VCaP (cell line): Measurements from ENCODE around the gene SPATA2.
"Not testable (repeated sequence)": the region's sequence is repeated elsewhere in the genome, so short reads cannot be mapped to it uniquely, and the experiment has no call there.

ENCODE experiments used
- H3K27ac ChIP-seq: fragments of 450-650 bp; 2 replicates; pipeline ENCODE4 v1.5.1; 2017
- CTCF ChIP-seq: fragments of 450-650 bp; conservative IDR thresholded peaks from 2 replicates; pipeline ENCODE4 v1.5.1; 2017; ENCODE audit warnings: mild to moderate bottlenecking, moderate library complexity

SPATA2 gene

GRCh38 chr20:49915380-49916145 is at the start of gene SPATA2:
Gene SPATA2 (minus strand): TSS chr20:49915529. CDS start chr20:49908490, 7,039 bp downstream.
- TF ChIP-seq CTCF = no peak
- H3K27ac ChIP-seq = peak within 1 kb of the TSS; percentile 100

GRCh38 chr20:49961413-49961812 is 46.1 kb upstream of the SPATA2 start:
- no peak for TF ChIP-seq CTCF
- no peak overlapping the region for H3K27ac ChIP-seq

GRCh38 chr20:49957089-49957938 is 42.0 kb upstream of the SPATA2 start:
- TF ChIP-seq CTCF = peak; percentile 19; the same call in 1 of the 2 replicates

GRCh38 chr20:49956689-49957088 is 41.4 kb upstream of the SPATA2 start:
- TF ChIP-seq CTCF = no peak
- no peak overlapping the region for H3K27ac ChIP-seq

More at GRCh38 chr20:49957089-49957938, 42.0 kb upstream of the SPATA2 start:
- not testable (repeated sequence) for H3K27ac ChIP-seq

GRCh38 chr20:49955830-49956396 is 40.6 kb upstream of the SPATA2 start:
- H3K27ac ChIP-seq = not testable (repeated sequence)

GRCh38 chr20:49955167-49955566 is 39.8 kb upstream of the SPATA2 start:
- TF ChIP-seq CTCF = no peak
- no peak overlapping the region for H3K27ac ChIP-seq

- no peak overlapping the region for H3K27ac ChIP-seq
- TF ChIP-seq CTCF = no peak
These were observed 35.8 kb upstream of the SPATA2 start for GRCh38 chr20:49951151-49951550.
